Measurements from ENCODE around the gene TBC1D21. TPM values are rescaled to one million over a fixed set of nuclear protein-coding genes. Genes with fewer than 3 reads are reported as not detected.

The TBC1D21 gene
- total RNA-seq, 1 experiment from 2014 or later: not detected

DNA sequence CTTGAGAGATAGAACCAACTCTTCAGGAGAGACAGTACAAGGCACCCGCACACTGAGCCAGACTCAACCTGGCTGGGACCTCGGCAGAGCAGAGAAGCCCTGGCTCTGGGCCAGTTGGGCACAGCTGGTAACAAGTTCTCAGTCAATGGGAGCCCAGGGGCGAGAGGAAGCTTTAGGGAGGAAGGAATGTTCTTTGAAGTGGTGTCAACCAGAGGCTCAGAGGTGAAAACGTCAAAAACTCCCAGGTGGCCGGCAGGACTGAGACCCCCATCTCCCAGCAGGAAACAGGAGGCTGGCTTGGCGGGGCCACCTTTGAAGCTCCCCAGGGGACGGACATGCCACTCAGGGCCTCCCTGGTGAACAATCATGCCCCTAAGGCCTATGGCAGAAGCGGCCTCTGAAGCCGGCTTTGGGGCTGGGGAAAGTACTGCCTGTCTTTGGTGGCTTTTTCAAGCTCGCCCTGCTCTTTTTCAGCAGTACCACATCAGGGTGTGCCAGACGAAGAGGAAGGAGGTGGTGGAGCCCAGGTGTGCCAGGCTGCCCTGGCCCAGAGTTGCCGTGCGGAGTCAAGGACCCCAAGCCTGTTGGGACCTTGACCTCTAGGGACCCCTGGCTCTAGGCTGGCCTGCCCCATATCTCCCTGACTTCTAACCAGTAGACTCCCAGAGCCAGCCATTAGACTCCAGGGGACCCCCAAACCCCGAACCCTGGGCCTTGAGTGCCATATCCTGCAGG, 16.7 kb upstream of the TBC1D21 start:
- Histone ChIP-seq H3K4me1 (ENCODE audit: insufficient read depth, low read length, poor library complexity, severe bottlenecking) (no peaks in the 10 kb centered on the region), H3K27ac (ENCODE audit: low read depth, low read length, poor library complexity, severe bottlenecking) (no peak overlapping the region), H3K4me3 (ENCODE audit: low read depth, low read length, poor library complexity, severe bottlenecking) (no peak overlapping the region), H3K36me3 (ENCODE audit: insufficient read depth, low read length, poor library complexity, severe bottlenecking) (no peaks in the 10 kb centered on the region), H3K27me3 (replicated peaks; ENCODE audit: insufficient read depth, low read depth, low read length, poor library complexity) (peaks cover 34% of the 10 kb centered on the region), H3K9me3 (ENCODE audit: low read depth, low read length, poor library complexity, severe bottlenecking) (no peaks in the 10 kb centered on the region)
- no TSS peak for BruUV-seq (replicated peaks)
- ChIA-PET POLR2A (ENCODE audit: low non-redundant PET) (no interaction called here), CTCF (no interaction called here)
- no peak for TF ChIP-seq EZH2 (IDR thresholded peaks at IDR 0.05; ENCODE audit: borderline replicate concordance, low read depth, low read length, poor library complexity, severe bottlenecking)
- TF ChIP-seq, protein P1, sequence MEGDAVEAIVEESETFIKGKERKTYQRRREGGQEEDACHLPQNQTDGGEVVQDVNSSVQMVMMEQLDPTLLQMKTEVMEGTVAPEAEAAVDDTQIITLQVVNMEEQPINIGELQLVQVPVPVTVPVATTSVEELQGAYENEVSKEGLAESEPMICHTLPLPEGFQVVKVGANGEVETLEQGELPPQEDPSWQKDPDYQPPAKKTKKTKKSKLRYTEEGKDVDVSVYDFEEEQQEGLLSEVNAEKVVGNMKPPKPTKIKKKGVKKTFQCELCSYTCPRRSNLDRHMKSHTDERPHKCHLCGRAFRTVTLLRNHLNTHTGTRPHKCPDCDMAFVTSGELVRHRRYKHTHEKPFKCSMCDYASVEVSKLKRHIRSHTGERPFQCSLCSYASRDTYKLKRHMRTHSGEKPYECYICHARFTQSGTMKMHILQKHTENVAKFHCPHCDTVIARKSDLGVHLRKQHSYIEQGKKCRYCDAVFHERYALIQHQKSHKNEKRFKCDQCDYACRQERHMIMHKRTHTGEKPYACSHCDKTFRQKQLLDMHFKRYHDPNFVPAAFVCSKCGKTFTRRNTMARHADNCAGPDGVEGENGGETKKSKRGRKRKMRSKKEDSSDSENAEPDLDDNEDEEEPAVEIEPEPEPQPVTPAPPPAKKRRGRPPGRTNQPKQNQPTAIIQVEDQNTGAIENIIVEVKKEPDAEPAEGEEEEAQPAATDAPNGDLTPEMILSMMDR (conservative IDR thresholded peaks at IDR 0.05; ENCODE audit: low read depth, low read length): no peak
- DNase-seq (ENCODE audit: low spot score): peak; percentile 35
- intact Hi-C loops (cut with micrococcal nuclease; ENCODE audit: unreplicated experiment): no loop called here

DNA sequence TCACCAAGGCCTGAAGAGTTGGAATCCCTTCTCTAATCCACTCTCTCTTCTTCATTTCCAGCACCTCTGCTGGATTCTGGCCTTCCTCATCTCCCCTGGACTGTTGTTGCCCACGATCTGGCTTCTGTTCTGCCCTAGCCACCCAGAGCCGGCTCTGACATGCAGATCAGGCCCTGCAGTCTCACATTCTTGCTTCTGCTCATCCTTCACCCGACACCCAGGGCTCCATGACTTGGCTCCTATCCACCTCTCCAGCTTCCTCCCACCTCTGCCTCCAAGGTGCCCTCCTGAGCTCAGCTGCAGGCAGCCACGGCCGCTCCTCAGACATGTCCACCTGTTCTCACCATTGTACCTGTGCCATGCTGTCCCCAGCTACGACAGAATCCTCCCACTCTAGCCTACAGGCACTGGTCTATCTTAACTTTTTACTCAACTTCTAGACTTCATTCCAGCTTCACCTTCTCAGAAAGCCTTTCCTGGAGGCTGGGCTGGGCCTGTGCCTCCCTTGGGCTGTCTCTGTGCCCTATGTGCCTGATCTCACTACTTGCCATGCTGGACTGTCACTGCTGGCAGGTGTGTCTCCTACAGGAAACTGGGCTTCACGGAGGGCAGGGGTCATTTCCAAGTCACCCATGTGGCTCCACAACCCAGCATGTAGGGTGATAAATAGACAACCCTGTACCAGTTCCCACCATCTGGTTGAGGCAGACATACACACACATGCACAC, 16.0 kb upstream of the TBC1D21 start:
- POLR2A ChIA-PET (ENCODE audit: low non-redundant PET): no interaction called here

DNA sequence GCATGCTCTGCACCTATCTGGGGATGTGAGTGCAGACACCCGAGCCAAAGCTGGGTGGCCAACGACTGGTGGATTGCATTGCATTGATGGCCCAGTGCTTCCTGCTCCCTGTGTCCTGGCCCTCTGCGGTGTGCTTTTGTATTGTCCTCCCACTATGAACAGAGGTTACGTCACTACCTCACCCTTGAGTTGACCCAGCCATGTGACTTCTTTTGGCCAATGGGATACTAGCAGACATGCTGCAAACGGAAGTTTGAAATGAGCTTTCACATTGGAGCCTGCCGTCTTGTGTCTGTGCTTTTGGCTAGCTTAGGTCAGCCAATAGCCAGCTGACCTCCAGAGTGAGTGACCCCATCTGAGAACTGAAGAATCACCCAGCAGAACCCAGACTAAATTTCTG, 15.3 kb upstream of the TBC1D21 start:
- no peaks in the 10 kb centered on the region for H3K4me1 ChIP-seq (ENCODE audit: insufficient read depth, low read length, poor library complexity, severe bottlenecking)
- no peak overlapping the region for H3K27ac ChIP-seq (ENCODE audit: low read depth, low read length, poor library complexity, severe bottlenecking)
- BruUV-seq (replicated peaks): no TSS peak
- DNase-seq (ENCODE audit: low spot score): no peak
- CTCF ChIA-PET: interaction anchor here (0.9 kb wide), 1 partner anchor 222 kb away, joined by 3 read pairs; no protein-coding TSS in a partner anchor
- peaks cover 48% of the 10 kb centered on the region for H3K27me3 ChIP-seq (replicated peaks; ENCODE audit: insufficient read depth, low read depth, low read length, poor library complexity)
- no peaks in the 10 kb centered on the region for H3K36me3 ChIP-seq (ENCODE audit: insufficient read depth, low read length, poor library complexity, severe bottlenecking)
- POLR2A ChIA-PET (ENCODE audit: low non-redundant PET): no interaction called here
- H3K4me3 ChIP-seq (ENCODE audit: low read depth, low read length, poor library complexity, severe bottlenecking): no peak overlapping the region
- TF ChIP-seq EZH2 (IDR thresholded peaks at IDR 0.05; ENCODE audit: borderline replicate concordance, low read depth, low read length, poor library complexity, severe bottlenecking): no peak
- TF ChIP-seq, protein P1 (conservative IDR thresholded peaks at IDR 0.05; ENCODE audit: low read depth, low read length): no peak
- intact Hi-C loops (cut with micrococcal nuclease; ENCODE audit: unreplicated experiment): no loop called here
- no peaks in the 10 kb centered on the region for H3K9me3 ChIP-seq (ENCODE audit: low read depth, low read length, poor library complexity, severe bottlenecking)

More for the DNA sequence above, 16.0 kb upstream of the TBC1D21 start:
- H3K9me3 ChIP-seq (ENCODE audit: low read depth, low read length, poor library complexity, severe bottlenecking): no peaks in the 10 kb centered on the region
- H3K36me3 ChIP-seq (ENCODE audit: insufficient read depth, low read length, poor library complexity, severe bottlenecking): no peaks in the 10 kb centered on the region
- H3K27me3 ChIP-seq (replicated peaks; ENCODE audit: insufficient read depth, low read depth, low read length, poor library complexity): peaks cover 41% of the 10 kb centered on the region
- DNase-seq (ENCODE audit: low spot score): no peak
- intact Hi-C loops (cut with micrococcal nuclease; ENCODE audit: unreplicated experiment): no loop called here
- CTCF ChIA-PET: no interaction called here
- TF ChIP-seq EZH2 (IDR thresholded peaks at IDR 0.05; ENCODE audit: borderline replicate concordance, low read depth, low read length, poor library complexity, severe bottlenecking): no peak
- TF ChIP-seq, protein P1 (conservative IDR thresholded peaks at IDR 0.05; ENCODE audit: low read depth, low read length): no peak
- H3K27ac ChIP-seq (ENCODE audit: low read depth, low read length, poor library complexity, severe bottlenecking): no peak overlapping the region
- H3K4me1 ChIP-seq (ENCODE audit: insufficient read depth, low read length, poor library complexity, severe bottlenecking): no peaks in the 10 kb centered on the region
- BruUV-seq (replicated peaks): no TSS peak
- H3K4me3 ChIP-seq (ENCODE audit: low read depth, low read length, poor library complexity, severe bottlenecking): no peak overlapping the region

All from A673 (cell line).